Measurements from ENCODE around the gene MZT2B.
"Not testable (repeated sequence)": the region's sequence is repeated elsewhere in the genome, so short reads cannot be mapped to it uniquely, and the experiment has no call there.

DNA sequence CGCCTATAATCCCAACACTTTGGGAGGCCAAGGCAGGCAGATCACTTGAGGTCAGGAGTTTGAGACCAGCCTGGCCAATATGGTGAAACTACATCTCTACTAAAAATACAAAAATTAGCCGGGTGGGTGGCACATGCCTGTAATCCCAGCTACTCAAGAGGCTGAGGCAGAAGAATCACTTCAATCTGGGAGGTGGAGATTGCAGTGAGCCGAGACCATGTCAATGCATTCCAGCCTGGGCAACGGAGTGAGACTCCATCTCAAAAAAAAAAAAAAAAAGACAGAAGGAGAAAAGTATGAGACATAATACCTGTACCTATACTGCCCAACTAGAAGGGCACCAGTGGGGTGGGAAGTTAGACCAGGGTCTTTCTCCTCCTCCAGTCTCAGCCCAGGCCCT is 22.7 kb upstream of the MZT2B start:
- TF ChIP-seq, protein P1, sequence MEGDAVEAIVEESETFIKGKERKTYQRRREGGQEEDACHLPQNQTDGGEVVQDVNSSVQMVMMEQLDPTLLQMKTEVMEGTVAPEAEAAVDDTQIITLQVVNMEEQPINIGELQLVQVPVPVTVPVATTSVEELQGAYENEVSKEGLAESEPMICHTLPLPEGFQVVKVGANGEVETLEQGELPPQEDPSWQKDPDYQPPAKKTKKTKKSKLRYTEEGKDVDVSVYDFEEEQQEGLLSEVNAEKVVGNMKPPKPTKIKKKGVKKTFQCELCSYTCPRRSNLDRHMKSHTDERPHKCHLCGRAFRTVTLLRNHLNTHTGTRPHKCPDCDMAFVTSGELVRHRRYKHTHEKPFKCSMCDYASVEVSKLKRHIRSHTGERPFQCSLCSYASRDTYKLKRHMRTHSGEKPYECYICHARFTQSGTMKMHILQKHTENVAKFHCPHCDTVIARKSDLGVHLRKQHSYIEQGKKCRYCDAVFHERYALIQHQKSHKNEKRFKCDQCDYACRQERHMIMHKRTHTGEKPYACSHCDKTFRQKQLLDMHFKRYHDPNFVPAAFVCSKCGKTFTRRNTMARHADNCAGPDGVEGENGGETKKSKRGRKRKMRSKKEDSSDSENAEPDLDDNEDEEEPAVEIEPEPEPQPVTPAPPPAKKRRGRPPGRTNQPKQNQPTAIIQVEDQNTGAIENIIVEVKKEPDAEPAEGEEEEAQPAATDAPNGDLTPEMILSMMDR (conservative IDR thresholded peaks at IDR 0.05; ENCODE audit: low read depth, low read length) = not testable (repeated sequence)
- TF ChIP-seq EZH2 (IDR thresholded peaks at IDR 0.05; ENCODE audit: borderline replicate concordance, low read depth, low read length, poor library complexity, severe bottlenecking) = not testable (repeated sequence)
